Omental fat pad (tissue), 4 donors: ENCODE results near the gene ASNSD1. TPM values are rescaled to one million over a fixed set of nuclear protein-coding genes. Genes with fewer than 3 reads are reported as not detected.

Experiments
- ATAC-seq: fragments of 150-250 bp; one replicate; pipeline ENCODE4 v1.9.1; 2016; ENCODE audit warnings: mild to moderate bottlenecking, moderate library complexity; ENCODE audit not compliant: low FRiP score
- DNase-seq: peaks from one replicate; pipeline ENCODE4 v3.0.0-alpha.2; 2019; ENCODE audit warnings: low spot score
- CTCF ChIP-seq, 3 donors: fragments of 450-650 bp; IDR thresholded peaks; one replicate each; pipeline ENCODE4 v1.5.1; 2016 to 2017; ENCODE audit warnings: antibody characterized with exemption in 3 of 3, mild to moderate bottlenecking in 3 of 3, moderate library complexity in 2 of 3
- total RNA-seq, 4 donors: library from RNA; depleted of rRNA; stranded (reverse); fragments of >200 nt; gene quantifications; one replicate each; pipeline ENCODE4 v1.1.0, GENCODE V29; 2016

ASNSD1 gene
- total RNA-seq, 4 donors from 2014 or later = 46.0 to 61.8 (median 50.3) TPM

- no peak for TF ChIP-seq CTCF (IDR thresholded peaks at IDR 0.05)
- ATAC-seq = peak; percentile 75
These were observed 29.4 kb upstream of the ASNSD1 start for GRCh38 chr2:189631849-189632248.

GRCh38 chr2:189633392-189633811 is 27.9 kb upstream of the ASNSD1 start:
- no peak for DNase-seq
- TF ChIP-seq CTCF (IDR thresholded peaks at IDR 0.05) = no peak
- no peak for ATAC-seq

More at GRCh38 chr2:189631849-189632248, 29.4 kb upstream of the ASNSD1 start:
- DNase-seq = no peak

- no peak for DNase-seq
- no peak for TF ChIP-seq CTCF (IDR thresholded peaks at IDR 0.05)
- ATAC-seq = no peak
These were observed 25.9 kb upstream of the ASNSD1 start for GRCh38 chr2:189635353-189635752.

GRCh38 chr2:189638301-189639006 is 22.8 kb upstream of the ASNSD1 start:
- ATAC-seq (no peak), DNase-seq (no peak)
- TF ChIP-seq CTCF (IDR thresholded peaks at IDR 0.05) = no peak

GRCh38 chr2:189639007-189639609 is 22.2 kb upstream of the ASNSD1 start:
- no peak for ATAC-seq
- TF ChIP-seq CTCF (IDR thresholded peaks at IDR 0.05) = no peak

GRCh38 chr2:189641002-189641401 is 20.3 kb upstream of the ASNSD1 start:
- TF ChIP-seq CTCF (IDR thresholded peaks at IDR 0.05) = no peak

More at GRCh38 chr2:189639007-189639609, 22.2 kb upstream of the ASNSD1 start:
- no peak for DNase-seq

GRCh38 chr2:189641590-189641989 is 19.7 kb upstream of the ASNSD1 start:
- no peak for ATAC-seq
- TF ChIP-seq CTCF (IDR thresholded peaks at IDR 0.05) = no peak
- no peak for DNase-seq

More at GRCh38 chr2:189641002-189641401, 20.3 kb upstream of the ASNSD1 start:
- DNase-seq (no peak), ATAC-seq (no peak)
